Measurements from ENCODE around the gene OTX2.

The OTX2 gene

GRCh38 chr14:56794557-56795283 is 15.6 kb downstream of the OTX2 start:
- no peak for DNase-seq

DNA sequence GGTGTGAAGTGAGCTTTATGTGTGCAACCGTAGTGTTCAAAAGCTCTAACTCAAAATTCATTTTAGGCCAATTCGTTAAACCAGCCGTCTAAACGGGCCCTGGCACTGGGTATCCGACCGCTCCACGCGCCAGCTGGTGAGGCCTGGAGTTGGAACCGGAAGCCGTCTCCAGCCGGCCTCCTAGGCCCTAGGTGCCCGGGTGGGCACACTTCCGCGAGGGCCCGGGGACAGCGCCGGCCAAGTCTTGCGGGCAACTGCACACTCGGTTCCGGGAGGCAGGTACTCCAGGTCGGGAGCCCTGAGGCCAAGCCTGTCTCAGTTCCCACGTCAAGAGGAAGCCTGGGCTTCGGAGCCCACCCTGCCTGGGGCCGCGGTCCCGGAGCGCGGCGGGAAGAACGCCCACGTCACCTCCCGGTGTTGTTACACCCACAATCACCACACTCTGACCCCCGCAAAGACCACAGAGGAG is 16.2 kb downstream of the OTX2 start:
- no peak for DNase-seq

GRCh38 chr14:56789955-56790354 is 20.3 kb downstream of the OTX2 start:
- DNase-seq, result no peak

GRCh38 chr14:56787530-56787929 is 22.7 kb downstream of the OTX2 start:
- no peak for DNase-seq

DNA sequence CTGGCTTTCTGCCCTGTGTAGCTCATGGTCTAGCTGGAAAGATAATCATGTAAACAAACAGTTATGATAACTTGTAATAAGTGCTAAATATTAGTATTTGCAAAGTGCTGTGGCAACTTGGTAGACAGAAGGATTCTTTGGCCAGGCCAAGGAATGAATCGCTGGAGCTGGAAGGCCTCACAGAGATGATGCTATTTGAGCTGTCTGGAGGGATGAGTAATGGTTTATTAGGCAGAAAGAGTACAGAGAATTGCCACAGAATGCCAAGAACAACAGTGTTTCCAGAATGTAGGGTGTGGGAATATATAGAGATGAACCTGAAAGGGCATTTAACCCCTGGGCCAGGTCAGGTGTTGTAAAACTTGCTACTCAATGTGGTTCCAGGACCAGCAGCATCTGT is 27.6 kb downstream of the OTX2 start:
- no peak for DNase-seq

DNA sequence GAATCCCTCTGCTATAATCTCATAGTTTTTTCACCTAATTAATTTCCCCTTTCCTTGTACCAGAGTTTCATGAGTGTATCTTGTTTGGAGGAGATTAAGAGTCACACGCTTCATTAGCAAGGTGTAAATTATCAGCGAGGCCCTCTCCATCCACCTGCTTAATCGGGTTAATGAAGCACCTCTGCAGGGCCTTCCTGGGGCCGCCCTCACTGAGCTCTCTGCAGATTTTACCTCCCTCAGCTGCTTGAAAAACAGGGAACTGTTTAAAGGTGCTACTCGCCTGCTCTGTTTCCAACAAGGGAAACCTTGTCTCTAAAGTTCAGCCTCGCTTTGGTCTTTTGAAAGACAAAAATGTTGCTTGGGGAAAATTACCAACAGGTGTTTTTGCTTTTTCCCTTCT is 35.8 kb downstream of the OTX2 start:
- no peak for DNase-seq

- DNase-seq, result no peak
Measured at GRCh38 chr14:56770512-56770911, 39.8 kb downstream of the OTX2 start.

DNA sequence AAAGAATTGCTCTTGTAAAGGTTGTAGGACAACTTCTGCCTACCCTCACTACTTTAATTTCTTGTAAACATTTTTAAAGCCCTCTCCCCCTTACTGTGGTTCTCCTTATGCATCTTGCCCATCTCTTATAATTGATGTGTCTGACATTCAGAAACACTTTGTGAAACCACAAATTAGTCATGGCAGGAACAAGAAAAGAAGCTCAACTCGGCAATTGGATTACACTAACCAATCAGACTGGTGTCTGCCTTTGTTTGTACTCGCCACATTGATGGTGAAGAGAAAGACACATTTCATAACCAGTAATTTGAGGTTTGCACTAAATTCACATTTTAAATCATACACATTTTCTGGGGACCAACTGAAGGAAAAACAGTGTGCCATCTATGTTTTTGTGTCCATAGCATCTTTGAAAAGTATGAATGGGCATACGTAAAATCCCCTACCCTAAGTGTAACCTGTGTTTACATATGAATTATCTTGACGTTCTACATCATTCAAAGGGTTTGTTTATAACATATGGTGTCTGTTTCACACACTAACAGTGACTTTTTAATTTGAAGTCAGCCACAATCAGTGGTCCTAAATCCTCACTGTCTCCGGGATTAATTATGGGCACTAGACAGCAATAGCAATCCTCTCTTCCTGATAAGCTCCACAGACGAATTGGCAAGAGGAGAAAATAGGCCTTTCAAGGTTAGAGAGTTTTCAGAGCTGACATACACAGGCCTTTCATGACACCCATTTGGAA is 49.9 kb downstream of the OTX2 start:
- DNase-seq, result no peak

GRCh38 chr14:56759633-56760032 is 50.6 kb downstream of the OTX2 start:
- no peak for DNase-seq

- DNase-seq, result no peak
Measured at GRCh38 chr14:56759094-56759493, 51.2 kb downstream of the OTX2 start.

DNA sequence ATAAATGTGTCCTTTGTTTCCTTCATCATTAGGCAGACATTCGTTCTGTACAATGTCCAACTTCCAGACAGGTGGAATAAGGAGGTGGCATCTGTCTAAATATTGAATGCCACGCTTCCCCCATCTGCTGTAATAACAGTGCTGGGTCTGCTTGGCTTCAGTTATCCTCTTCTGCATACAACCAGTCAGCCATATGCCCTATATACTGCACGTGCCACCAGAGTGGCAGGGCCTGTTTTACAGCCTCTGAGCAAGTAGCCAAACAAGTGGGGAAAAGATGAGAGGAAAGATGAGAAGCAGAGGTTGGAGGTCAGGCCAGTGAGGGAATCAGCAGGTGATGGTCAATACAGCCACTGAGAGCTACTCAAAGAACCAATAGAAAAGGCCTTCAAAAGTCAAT is 55.4 kb downstream of the OTX2 start:
- DNase-seq, result no peak

DNA sequence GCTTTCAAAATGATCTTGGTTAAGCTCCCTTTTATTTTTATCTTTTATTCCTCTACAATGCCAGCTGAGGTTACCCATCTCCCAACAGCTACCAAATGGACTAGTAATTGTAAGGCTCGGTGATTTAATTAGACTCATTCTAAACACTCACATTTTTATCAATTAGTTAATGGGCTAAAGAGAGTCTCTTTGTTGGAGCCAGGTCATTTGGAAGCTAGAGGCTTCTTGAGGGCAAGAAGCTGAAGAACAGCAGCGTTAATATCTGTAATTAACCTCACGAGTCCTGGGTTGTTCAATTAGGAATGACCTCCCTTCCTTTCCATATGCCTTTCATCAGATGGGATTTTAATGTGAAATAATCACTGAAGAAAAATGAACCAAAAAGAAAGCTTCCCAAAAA is 56.9 kb downstream of the OTX2 start:
- no peak for DNase-seq

DNA sequence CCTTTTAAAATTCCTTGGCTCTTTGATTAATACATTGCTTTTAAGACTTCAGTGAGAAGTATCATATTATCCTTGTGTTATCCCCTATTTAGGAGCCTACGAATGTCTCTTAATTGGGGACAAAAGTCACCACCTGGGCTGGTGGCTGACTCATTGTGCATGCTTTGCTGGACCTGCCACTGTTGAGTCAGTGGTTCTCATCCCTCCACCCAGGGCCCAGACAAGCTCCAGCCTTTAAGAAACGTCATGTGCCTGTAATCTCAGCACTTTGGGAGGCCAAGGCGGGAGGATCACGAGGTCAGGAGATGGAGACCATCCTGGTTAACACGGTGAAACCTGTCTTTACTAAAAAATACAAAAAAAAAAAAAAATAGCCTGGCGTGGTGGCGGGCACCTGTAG is 57.9 kb downstream of the OTX2 start:
- DNase-seq, result no peak

GRCh38 chr14:56751471-56751870 is 58.8 kb downstream of the OTX2 start:
- DNase-seq, result no peak

All from stimulated activated CD4-positive, alpha-beta T cell treated with anti-CD3 and anti-CD28 coated beads, Interleukin-12 subunit alpha, Interleukin-12 subunit beta, amount 100 ng/mL, for 4 hours (primary cell).